Right atrium auricular region (tissue), 2 donors: ENCODE data around the gene OR10A4. TPM values are rescaled to one million over a fixed set of nuclear protein-coding genes. Genes with fewer than 3 reads are reported as not detected.
"Not testable (repeated sequence)": the region's sequence is repeated elsewhere in the genome, so short reads cannot be mapped to it uniquely, and the experiment has no call there.

Experiments
- DNase-seq: peaks from one replicate; pipeline ENCODE4 v3.0.0-alpha.2; 2019; ENCODE audit warnings: low spot score
- H3K27ac ChIP-seq, 2 donors: fragments of 200-600 bp; sonication (generic); 1 replicate in 1 of 2; 2 replicates in 1 of 2; pipeline ENCODE4 v1.5.1; 2016 to 2019
- H3K27me3 ChIP-seq, 2 donors: fragments of 200-600 bp; sonication (generic); one replicate each; pipeline versions ENCODE4 v1.5.1 to v1.6.0; 2017 to 2019
- H3K36me3 ChIP-seq: fragments of 200-600 bp; sonication (generic); one replicate; pipeline ENCODE4 v1.5.1; 2016
- H3K4me1 ChIP-seq, 2 donors: fragments of 200-600 bp; sonication (generic); one replicate each; pipeline versions ENCODE4 v1.5.1 to v1.6.0; 2017 to 2019
- H3K4me3 ChIP-seq, 2 donors: fragments of 200-600 bp; sonication (generic); 1 replicate in 1 of 2; 2 replicates in 1 of 2; pipeline ENCODE4 v1.5.1; 2017 to 2019; ENCODE audit warnings: mild to moderate bottlenecking in 1 of 2, moderate library complexity in 1 of 2
- H3K9me3 ChIP-seq, 2 donors: fragments of 200-600 bp; sonication (generic); one replicate each; pipeline ENCODE4 v1.5.1; 2019
- CTCF ChIP-seq, 2 donors: fragments of 200-600 bp; sonication (generic); IDR thresholded peaks; one replicate each; pipeline ENCODE4 v1.5.1; 2019; ENCODE audit warnings: antibody characterized with exemption in 2 of 2
- total RNA-seq, 2 donors: library from RNA; depleted of rRNA; stranded (reverse); fragments of >200 nt; gene quantifications; one replicate each; pipeline ENCODE4 v1.1.0, GENCODE V29; 2016

The OR10A4 gene
- total RNA-seq, 2 donors from 2014 or later: not detected

DNA sequence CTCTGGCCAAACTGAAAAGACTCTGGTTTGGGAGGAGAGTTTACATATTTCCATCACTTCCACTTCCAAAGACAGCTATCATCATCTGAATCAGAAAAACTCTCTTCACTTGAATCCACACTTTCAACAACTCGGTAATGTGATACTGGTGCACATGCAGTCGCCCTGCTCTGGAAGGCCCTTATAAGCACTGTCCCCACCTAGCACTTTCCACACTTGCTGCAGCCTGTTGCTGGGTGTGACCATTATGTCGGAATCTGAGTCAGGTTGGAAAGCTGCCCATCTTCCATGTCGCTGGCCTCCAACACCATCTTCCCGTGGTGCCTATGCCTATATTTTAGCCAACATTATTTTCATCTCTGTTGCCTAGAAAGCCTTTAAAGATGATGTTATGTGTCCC, 32.1 kb upstream of the OR10A4 start:
- Histone ChIP-seq H3K4me3 (no peak overlapping the region), H3K27ac (no peak overlapping the region), H3K36me3 (no peaks in the 10 kb centered on the region), H3K9me3 (no peaks in the 10 kb centered on the region), H3K27me3 (no peaks in the 10 kb centered on the region), H3K4me1 (no peaks in the 10 kb centered on the region)
- DNase-seq: no peak
- TF ChIP-seq CTCF (IDR thresholded peaks at IDR 0.05): no peak

- TF ChIP-seq CTCF (IDR thresholded peaks at IDR 0.05): no peak
- H3K4me3 ChIP-seq: no peak within 1 kb of the TSS
- H3K27ac ChIP-seq: no peak within 1 kb of the TSS
- H3K4me1 ChIP-seq: no peaks in the 10 kb centered on the region
- no peak for DNase-seq
- H3K9me3 ChIP-seq: no peaks in the 10 kb centered on the region
- H3K27me3 ChIP-seq: no peaks in the 10 kb centered on the region
- H3K36me3 ChIP-seq: no peaks in the 10 kb centered on the region
Measured at GRCh38 chr11:6845383-6845782, 31.0 kb upstream of the OR10A4 start, which contains the start of gene OR10A5. TSS of gene OR10A5 (plus strand) at chr11:6845683. CDS start at chr11:6845683, 0 bp downstream.

GRCh38 chr11:6850526-6850925, 25.9 kb upstream of the OR10A4 start:
- TF ChIP-seq CTCF (IDR thresholded peaks at IDR 0.05): no peak
- no peaks in the 10 kb centered on the region for H3K4me1 ChIP-seq
- H3K4me3 ChIP-seq: no peak overlapping the region
- no peaks in the 10 kb centered on the region for H3K27me3 ChIP-seq
- H3K27ac ChIP-seq: no peak overlapping the region
- no peaks in the 10 kb centered on the region for H3K9me3 ChIP-seq
- no peaks in the 10 kb centered on the region for H3K36me3 ChIP-seq
- DNase-seq: no peak

- DNase-seq, H3K27me3 ChIP-seq, H3K4me3 ChIP-seq, H3K9me3 ChIP-seq, H3K4me1 ChIP-seq, H3K36me3 ChIP-seq, H3K27ac ChIP-seq: not testable (repeated sequence)
Measured at GRCh38 chr11:6854801-6855200, 21.6 kb upstream of the OR10A4 start.

- Histone ChIP-seq H3K27me3 (no peaks in the 10 kb centered on the region), H3K4me3 (no peak overlapping the region), H3K36me3 (no peaks in the 10 kb centered on the region), H3K4me1 (no peaks in the 10 kb centered on the region), H3K9me3 (no peaks in the 10 kb centered on the region), H3K27ac (no peak overlapping the region)
- no peak for TF ChIP-seq CTCF (IDR thresholded peaks at IDR 0.05)
- DNase-seq: no peak
Measured at GRCh38 chr11:6855971-6856541, 20.4 kb upstream of the OR10A4 start.

DNA sequence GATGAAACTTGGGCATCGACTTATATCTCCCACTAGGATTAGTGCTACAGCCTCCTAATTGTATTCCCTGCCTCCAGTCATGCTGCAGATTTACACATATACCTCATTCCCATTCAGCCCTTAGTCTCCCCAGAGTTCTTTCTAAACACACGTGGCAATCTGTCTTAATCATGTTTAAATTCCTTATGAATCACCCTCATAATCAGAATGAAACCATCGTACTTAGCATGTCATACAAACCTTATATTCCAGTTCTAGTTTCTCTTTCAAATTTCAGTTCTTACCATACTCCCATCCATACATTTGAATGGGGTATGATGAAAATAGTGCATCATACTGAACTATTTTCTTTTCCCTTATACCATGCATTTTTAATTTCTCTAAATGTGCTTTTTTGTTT, 19.6 kb upstream of the OR10A4 start:
- TF ChIP-seq CTCF (IDR thresholded peaks at IDR 0.05): no peak
- Histone ChIP-seq H3K4me1 (no peaks in the 10 kb centered on the region), H3K4me3 (no peak overlapping the region), H3K9me3 (no peaks in the 10 kb centered on the region), H3K27me3 (no peaks in the 10 kb centered on the region), H3K27ac (no peak overlapping the region), H3K36me3 (no peaks in the 10 kb centered on the region)
- DNase-seq: no peak
